NCI-H69 (cell line): ENCODE measurements around the gene SCAMP2.

Experiments used
- DNase-seq: peaks from one replicate; lab custom pipeline; 2025; lab: John Stamatoyannopoulos, UW

Gene SCAMP2

GRCh38 chr15:74794248-74794969 lies 78.8 kb downstream of the SCAMP2 start:
- no peak for DNase-seq
